ENCODE measurements around the gene FCN2.

Gene FCN2

GRCh38 chr9:134891713-134892112 is 11.1 kb downstream of the FCN2 start:
- no peak for TF ChIP-seq CTCF (conservative IDR thresholded peaks at IDR 0.05; ENCODE audit: control insufficient read depth, insufficient read depth, low read depth, low read length)
- no peak for DNase-seq (ENCODE audit: low read depth)
- H3K4me3 ChIP-seq (ENCODE audit: control insufficient read depth, low read depth, low read length) = no peak overlapping the region

GRCh38 chr9:134892221-134892620 is 11.6 kb downstream of the FCN2 start:
- no peak for TF ChIP-seq CTCF (conservative IDR thresholded peaks at IDR 0.05; ENCODE audit: control insufficient read depth, insufficient read depth, low read depth, low read length)
- DNase-seq (ENCODE audit: low read depth) = no peak
- no peak overlapping the region for H3K4me3 ChIP-seq (ENCODE audit: control insufficient read depth, low read depth, low read length)

GRCh38 chr9:134892820-134893420 is 12.3 kb downstream of the FCN2 start:
- TF ChIP-seq CTCF (conservative IDR thresholded peaks at IDR 0.05; ENCODE audit: control insufficient read depth, insufficient read depth, low read depth, low read length) = no peak
- DNase-seq (ENCODE audit: low read depth) = no peak
- no peak overlapping the region for H3K4me3 ChIP-seq (ENCODE audit: control insufficient read depth, low read depth, low read length)

- no peak for DNase-seq (ENCODE audit: low read depth)
- no peak overlapping the region for H3K4me3 ChIP-seq (ENCODE audit: control insufficient read depth, low read depth, low read length)
- no peak for TF ChIP-seq CTCF (conservative IDR thresholded peaks at IDR 0.05; ENCODE audit: control insufficient read depth, insufficient read depth, low read depth, low read length)
Observed at GRCh38 chr9:134894136-134894860, 13.7 kb downstream of the FCN2 start.

GRCh38 chr9:134895097-134895496 is 14.5 kb downstream of the FCN2 start:
- TF ChIP-seq CTCF (conservative IDR thresholded peaks at IDR 0.05; ENCODE audit: control insufficient read depth, insufficient read depth, low read depth, low read length) = no peak
- H3K4me3 ChIP-seq (ENCODE audit: control insufficient read depth, low read depth, low read length) = no peak overlapping the region
- peak; percentile 72 for DNase-seq (ENCODE audit: low read depth)

- no peak overlapping the region for H3K4me3 ChIP-seq (ENCODE audit: control insufficient read depth, low read depth, low read length)
- no peak for TF ChIP-seq CTCF (conservative IDR thresholded peaks at IDR 0.05; ENCODE audit: control insufficient read depth, insufficient read depth, low read depth, low read length)
- no peak for DNase-seq (ENCODE audit: low read depth)
Observed at GRCh38 chr9:134895567-134895907, 14.9 kb downstream of the FCN2 start.

Measured in fibroblast of mammary gland (primary cell).